Measurements from ENCODE around the gene THOC6.

GRCh38 chr16:3013998-3014690, 9.7 kb upstream of the THOC6 start:
- TF ChIP-seq CTCF (IDR thresholded peaks at IDR 0.05; ENCODE audit: low read length), result no peak
- TF ChIP-seq EZH2 (IDR thresholded peaks at IDR 0.05; ENCODE audit: borderline replicate concordance, low read length), result no peak

Data from OCI-LY1 (cell line).